D341Med (cell line): Measurements from ENCODE around the gene PLEKHG4.
A peak's percentile ranks its signal among the peaks of the same experiment; 100 is the strongest.

Experiments
- DNase-seq: peaks from one replicate; pipeline ENCODE4 v3.0.0; 2012; ENCODE audit warnings: low spot score

The PLEKHG4 gene

DNA sequence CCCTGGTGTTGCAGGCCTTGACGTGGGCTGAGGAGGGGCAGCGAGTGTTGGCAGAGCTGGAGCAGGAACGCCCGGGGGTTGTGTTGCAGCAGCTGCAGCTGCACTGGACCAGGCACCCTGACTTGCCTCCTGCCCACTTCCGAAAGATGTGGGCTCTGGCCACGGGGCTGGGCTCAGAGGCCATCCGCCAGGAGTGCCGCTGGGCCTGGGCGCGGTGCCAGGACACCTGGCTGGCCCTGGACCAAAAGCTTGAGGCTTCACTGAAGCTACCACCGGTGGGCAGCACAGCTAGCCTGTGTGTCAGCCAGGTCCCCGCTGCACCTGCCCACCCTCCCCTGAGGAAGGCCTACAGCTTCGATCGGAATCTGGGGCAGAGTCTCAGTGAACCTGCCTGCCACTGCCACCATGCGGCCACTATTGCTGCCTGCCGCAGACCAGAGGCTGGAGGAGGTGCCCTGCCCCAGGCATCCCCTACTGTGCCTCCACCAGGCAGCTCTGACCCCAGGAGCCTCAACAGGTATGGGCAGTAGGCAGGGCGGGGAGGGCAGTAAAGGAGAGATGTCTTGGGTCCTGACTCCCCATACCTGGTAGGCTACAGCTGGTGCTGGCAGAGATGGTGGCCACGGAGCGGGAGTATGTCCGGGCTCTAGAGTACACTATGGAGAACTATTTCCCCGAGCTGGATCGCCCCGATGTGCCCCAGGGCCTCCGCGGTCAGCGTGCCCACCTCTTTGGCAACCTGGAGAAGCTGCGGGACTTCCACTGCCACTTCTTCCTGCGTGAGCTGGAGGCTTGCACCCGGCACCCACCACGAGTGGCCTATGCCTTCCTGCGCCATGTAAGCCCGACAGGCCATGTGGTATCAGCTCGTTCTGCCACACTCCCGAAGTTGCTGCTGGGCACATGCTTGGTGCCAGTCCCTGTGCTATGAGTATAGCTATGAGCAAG is 5.6 kb downstream of the PLEKHG4 start:
- DNase-seq = peak; percentile 44

DNA sequence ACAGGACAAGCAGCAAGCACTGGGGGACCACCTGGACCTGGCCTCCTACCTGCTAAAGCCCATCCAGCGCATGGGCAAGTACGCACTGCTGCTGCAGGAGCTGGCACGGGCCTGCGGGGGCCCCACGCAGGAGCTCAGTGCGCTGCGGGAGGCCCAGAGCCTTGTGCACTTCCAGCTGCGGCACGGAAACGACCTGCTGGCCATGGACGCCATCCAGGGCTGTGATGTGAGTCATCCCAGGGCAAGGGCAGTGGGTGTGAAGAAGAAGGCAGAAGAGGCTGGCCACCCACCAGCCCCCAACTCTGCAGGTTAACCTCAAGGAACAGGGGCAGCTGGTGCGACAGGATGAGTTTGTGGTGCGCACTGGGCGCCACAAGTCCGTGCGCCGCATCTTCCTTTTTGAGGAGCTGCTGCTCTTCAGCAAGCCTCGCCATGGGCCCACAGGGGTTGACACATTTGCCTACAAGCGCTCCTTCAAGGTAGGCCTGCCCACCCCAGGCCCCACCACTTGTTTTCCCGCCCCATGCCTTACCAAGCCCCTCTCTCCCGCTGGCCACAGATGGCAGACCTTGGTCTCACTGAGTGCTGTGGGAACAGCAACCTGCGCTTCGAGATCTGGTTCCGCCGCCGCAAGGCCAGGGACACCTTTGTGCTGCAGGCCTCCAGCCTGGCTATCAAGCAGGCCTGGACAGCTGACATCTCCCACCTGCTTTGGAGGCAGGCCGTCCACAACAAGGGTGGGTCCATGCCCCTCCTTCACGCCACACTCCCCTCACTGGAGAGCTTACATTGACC is 7.3 kb downstream of the PLEKHG4 start:
- DNase-seq = no peak

DNA sequence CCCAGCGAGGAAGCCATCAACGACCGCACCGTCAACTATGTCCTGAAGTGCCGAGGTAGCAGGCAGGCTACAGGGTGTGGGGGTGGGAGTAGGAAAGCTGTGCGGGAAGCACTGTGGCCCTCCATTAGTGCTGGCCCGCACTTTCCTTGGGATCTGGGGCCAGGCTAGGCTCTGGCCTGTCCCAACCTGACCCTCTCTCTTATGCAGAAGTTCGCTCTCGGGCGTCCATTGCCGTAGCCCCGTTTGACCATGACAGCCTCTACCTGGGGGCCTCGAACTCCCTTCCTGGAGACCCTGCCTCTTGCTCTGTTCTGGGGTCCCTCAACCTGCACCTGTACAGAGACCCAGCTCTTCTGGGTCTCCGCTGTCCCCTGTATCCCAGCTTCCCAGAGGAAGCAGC is 8.6 kb downstream of the PLEKHG4 start:
- no peak for DNase-seq

DNA sequence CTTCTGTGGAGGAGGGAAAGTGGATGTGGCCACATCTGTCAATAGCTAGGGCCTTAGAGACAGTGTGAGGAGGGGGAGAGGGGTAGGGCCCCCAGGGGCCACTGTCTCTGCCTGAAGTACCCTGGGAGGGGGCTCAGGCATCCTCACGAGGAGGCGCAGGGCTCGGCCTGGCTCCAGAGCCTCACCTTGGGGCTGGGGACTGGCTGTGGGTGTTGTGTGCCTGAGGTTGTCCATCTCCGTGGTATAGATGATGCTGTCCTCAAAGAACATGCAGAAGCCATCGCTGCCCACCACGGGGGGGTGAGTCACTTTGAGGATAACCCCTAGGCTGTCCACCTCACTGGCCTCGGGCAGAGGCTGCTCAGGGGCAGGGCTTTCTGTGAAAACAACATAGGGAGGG is 12.1 kb downstream of the PLEKHG4 start:
- DNase-seq = no peak

DNA sequence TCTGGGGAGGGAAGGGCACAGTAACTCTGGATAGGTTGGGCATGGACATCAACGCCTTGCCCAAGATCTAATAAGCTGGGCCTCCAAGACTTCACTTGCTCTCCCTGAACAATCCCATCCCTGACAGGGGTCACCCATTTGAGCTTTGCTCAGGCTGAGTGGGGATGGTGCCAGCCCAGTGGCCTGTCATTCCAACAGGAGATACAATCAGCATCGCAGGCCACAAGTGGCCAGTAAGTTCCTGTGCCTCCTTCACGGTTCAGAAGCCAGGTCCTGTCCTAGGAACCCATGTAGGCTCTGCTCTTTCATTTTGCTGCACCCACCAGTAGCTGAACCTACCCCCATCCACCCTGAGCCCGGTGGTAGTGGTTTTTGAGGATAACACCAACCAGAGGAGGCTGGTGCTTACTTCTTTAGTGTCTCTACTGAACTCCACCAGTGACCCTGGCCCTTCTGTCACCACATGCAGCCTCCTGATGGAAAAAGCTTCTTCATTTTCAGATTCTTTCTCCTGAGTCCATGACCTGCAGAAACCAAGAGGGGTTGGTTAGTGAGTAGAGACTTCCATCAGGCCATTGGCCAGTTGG is 14.9 kb downstream of the PLEKHG4 start:
- DNase-seq = no peak

DNA sequence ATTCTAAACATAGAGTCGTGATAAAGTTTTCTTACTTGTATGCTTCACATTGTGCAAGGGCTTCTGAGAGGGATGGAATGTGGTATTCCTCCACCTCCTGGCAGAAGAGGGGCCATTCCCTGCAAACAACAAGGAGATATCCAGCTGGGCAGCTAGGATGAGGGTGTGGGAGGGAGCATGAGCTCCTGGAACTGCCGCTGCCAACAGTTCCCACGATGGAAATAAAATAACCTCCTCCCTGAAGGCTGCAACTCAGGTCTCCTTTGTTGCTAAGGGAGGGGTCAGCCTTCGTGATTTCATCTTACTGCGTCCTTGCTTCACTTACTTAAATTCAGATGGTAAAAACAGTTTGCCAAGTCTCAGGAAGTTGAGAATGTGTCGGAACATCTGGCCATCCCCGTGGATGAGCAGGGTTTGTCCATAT is 15.6 kb downstream of the PLEKHG4 start:
- DNase-seq = no peak

DNA sequence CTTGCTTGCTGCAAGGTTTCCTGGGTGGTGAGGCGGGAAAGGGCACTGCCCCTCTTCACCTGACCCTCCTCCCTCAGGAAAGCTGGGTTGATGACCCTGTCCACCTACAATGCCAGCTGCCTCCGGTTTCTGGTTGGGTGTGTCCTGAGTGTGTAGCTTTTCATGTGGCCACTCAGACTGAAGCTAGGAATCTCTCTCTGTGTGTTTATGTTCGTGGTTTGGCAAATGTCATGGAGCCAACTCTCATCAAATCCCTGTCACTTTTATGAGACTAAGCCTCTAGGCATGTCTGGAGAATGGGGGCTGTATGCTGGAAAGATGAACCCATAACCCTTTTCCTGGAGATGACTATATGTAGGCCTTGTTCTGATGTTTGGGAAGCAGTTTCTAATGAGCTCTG is 17.1 kb downstream of the PLEKHG4 start:
- no peak for DNase-seq

DNA sequence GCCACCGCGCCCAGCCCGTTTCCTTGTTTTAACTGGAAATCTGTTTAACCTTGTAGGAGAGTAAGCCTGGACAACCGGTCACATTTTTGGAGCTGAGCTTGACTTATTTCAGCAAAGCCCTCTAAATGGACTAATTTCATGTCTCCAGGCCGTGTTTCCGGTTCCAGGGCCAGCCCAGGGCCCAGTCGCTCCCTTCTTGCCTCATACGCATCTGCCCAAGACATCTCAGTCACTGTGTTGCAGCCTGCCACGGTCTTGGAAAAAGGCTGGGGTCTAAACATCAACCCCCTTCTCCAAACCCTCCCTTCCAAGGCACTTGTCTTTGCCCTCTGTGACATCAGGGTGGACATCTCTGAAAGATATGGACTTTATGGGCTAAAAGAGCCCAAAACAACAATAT is 18.9 kb downstream of the PLEKHG4 start:
- no peak for DNase-seq

DNA sequence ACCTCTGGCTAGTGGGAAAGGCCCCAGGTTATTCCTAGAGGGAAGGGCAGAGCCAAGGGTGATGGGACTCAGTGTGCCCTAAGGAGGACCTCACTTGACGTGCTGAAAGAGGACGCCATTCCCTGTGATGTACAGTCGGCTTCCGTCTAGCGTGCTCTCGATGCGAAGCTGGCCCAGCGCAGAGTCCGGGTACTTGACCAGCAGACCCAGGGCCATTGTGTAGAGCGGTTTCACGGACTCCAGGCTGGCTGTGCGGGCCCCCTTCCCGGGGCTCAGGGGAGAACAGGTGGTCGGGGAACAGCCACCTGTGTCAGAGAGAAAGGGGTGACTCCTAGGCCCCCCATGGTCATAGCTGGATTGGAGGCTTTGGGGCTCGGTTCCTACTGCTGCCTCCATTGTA is 19.9 kb downstream of the PLEKHG4 start:
- peak; percentile 19 for DNase-seq

DNA sequence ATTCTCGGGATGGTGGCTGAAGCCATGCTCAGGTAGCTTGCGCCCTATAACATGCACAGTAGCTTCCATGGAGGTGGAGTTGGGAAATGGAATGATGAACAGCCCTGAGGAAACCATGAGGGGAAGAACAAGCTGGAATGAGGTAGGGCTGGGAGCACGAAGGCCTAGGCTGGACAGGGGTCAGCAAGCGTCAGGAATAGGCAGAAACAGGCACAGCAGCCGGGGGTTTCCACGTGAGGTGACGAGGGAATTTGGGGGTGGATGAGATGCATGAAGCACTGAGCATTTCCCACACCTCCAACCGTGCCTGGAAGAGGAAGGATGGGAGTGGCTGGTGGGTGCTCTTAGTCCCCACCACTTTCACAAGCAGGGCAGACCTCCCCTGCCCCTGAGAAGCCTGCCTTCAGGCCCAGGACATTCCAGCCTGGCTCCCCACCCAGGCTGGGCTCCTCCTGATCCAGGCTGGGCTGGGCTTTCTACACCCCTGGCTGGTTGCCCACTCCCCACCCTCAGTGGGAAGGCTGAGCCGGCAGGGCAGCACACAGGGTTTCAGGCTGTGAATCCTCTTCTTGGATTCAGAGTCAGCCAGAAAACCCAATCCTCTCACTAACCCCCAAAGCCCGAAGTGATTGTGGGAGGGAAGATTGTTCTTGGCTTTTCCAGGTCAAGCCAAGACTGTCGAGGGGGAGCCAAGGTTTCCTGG is 21.9 kb downstream of the PLEKHG4 start:
- no peak for DNase-seq

DNA sequence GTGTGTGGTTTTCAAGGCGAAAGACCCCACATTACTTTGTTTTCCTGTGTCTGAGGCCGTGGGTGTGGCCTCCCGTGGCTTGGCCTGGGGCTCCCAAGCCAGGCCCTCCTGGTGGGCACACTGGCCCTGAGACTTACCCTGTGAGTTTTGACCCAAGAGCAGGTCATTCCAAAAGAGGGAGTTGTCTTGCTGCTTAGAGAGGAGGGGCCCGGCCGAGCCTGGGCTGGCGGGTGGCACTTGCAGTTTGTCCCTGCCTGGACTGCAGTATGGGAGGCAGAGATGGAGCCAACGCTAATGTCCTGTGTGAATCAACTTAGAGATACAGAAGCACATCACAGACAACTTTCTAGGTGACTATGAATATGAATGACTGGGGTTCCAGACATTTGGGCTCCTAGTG is 22.7 kb downstream of the PLEKHG4 start:
- DNase-seq = no peak

DNA sequence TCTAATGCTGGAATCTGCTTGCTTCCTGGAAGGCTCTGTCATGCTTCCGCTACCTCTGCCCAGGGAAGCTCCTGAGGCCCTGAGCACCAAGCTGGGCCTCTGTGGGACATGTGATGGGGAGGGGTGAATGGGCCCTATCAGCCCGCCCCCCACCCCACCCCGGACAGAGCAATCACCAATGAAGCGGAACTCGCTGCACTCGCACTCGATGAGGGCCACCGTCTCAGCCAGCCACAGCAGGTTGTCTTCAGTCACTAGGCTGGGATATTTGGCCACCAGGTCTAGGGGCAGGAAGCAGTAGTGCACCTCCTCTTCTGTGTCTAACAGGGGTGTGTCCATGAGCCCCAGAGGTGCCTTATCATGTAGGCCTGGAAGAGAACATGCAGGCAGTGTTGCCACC is 23.6 kb downstream of the PLEKHG4 start:
- peak; percentile 12 for DNase-seq

DNA sequence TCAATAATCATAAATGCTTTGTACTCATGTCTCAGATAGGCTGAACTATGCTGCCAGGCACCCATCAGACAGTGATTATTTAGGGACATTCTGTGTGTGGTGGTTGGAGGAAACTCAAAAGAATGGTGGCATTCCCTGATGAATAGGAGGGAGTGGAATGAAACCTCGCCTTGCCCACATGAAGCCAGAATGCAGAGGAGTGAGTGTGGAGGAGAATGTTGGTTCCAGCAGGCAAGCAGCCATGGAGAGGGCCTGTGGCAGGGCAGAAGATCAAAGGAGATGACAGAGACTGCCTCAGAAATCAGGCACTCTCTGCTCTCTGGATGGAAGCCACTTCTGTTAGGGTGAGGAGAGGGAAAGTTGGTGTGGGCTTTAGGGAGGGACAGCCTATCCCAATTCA is 24.7 kb downstream of the PLEKHG4 start:
- no peak for DNase-seq

DNA sequence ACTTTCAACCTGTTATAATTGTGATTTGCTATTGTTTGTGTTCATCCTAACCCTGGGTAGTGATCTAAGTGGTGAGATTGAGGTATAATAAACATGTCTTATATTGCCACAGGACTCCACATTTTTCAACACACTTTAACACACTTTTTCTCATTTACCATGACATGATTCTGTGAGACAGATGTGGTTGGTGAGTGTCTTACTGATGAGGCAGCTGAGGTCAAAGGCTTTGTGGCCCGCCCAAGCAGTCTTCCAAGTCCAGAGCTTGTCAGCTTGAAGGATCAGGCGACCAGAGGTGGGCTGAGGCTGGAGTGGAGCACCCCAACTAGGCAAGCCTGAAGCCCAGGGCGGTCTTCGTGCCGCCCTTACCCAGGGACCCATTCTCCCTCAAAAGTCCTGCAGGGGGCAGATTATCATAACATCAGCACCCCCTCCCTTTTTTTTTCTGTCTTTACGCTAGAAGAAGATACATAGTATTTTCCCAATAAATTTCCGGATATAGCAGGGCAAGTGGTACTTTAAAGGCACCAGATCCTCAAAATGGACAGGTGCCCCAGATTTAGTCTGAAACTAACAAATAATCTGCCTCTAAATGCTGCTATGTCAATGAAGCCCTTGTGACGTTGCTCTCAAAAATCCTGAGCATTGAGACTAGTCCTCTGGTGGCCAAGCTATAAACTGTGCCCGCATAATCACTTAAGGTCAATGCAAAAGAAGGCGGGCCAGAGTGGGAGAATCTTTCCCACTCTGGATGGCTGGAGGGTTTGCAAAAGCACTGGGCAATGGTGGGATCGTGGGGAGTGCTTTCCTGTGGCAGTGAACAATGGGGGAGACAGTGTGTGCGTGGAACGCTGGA is 26.1 kb downstream of the PLEKHG4 start:
- peak; percentile 15 for DNase-seq

DNA sequence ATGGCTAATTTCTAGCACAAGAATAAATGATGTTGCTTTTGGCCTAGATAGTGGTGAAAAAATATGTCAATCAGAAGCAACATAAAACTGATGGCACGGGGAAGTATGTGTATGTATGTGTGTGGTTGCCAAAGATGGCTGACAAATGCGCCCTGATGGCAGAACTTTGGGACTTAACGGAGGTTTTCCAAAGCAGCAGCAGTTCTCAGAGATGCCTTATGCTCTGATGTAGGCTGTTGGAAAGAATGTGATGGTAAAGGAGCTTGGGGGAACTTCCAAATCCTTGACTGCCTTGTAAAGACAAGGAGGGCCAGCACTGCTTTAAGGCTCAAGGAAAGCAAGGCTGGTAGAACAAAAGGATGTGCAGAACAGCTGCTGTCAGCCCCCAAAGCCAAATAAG is 31.2 kb downstream of the PLEKHG4 start:
- no peak for DNase-seq

DNA sequence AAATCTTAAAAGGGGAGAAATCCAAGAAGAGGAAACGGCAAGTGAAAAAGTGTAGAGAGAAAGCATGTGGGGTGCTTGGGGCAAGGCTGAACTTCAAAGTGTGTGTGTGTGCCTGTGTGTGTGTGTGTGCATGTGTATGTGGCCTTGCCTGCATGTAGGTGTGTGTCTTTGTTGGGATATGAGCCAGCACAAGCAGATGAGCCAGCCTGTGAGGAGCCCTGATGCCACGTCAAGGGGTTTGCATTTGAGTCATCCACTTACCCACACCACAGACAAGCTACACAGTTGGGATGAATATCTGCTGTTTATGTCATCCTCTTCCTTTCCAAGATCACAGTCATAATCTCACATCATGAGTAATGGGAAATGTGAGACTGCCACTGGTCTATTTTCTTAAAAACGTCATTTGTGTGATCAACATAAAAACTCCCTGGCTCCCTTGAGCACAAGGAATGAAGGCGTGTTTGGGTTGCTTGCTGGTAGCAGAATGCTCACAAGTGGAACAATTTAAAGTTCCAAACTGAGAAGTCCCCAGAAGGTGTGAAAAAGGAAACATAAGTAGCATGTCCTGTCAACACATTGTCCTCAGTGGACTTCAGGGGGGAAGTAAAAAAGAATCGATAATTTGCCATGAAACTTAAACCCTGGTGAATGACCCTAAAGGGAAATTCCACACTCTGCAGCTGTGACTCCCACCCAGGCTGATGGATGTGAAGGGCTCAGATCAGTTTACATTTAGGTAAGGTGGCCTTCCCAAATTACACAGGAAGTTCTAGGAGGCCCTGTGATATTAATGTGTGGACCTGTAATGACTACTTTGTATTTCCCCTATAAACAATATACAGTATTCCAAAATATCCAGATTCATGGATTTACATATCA is 32.5 kb downstream of the PLEKHG4 start:
- DNase-seq = no peak

DNA sequence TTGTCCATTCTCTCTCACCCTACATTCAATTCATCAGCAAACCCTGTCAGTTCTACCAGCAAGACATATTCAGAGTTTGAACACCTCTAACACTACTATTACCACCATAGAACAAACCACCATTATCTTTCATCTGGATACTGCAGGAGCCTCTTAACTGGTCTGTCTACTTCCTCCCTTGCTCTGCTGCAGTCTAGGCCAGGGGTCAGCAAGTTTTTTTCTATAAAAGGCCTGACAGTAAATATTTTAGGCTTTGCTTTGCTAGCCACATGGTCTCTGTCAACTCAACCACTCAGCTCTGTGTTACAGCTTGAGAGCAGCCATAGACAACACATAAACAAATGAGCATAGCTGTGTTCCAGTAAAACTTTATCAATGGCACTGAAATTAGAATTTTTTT is 33.4 kb downstream of the PLEKHG4 start:
- no peak for DNase-seq

DNA sequence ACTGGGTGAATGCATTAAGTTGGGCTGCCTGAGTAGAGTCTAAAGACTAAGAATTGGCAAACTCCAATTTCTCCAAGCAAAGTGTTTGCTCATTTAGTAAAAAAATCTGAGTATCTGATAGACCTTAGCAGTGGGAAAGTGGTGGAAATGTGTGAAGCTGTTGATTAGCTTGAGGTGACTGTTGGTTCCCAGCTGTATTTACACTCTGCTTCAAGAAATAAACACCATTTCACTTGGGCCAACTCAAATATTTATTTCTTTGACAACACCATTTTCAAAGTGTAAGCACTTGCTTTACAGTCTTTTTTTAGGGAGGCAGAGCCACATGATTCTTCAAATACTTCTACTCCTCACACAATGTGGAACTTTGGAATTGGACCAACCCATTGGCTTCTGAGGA is 38.5 kb downstream of the PLEKHG4 start:
- DNase-seq = no peak

DNA sequence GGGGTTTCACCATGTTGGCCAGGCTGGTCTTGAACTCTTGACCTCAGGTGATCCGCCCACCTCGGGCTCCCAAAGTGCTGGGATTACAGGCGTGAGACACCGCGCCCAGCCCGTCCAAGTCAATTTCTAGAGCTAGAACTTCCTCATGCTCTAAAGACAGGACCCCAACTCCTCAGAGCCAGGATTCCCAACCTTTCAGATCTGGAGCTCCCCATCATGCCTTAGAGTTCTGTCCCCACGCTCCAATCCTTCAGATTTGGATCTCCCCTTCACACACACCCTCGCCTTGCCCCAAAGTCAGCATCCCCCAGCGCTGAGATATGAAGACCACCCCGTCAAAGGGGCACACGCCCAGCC is 46.8 kb downstream of the PLEKHG4 start:
- no peak for DNase-seq
